ENCODE data around the gene PRIMA1.

- TF ChIP-seq TAF1 (IDR thresholded peaks at IDR 0.05; ENCODE audit: borderline replicate concordance, low read depth, low read length): no peak
- TF ChIP-seq, protein P1, sequence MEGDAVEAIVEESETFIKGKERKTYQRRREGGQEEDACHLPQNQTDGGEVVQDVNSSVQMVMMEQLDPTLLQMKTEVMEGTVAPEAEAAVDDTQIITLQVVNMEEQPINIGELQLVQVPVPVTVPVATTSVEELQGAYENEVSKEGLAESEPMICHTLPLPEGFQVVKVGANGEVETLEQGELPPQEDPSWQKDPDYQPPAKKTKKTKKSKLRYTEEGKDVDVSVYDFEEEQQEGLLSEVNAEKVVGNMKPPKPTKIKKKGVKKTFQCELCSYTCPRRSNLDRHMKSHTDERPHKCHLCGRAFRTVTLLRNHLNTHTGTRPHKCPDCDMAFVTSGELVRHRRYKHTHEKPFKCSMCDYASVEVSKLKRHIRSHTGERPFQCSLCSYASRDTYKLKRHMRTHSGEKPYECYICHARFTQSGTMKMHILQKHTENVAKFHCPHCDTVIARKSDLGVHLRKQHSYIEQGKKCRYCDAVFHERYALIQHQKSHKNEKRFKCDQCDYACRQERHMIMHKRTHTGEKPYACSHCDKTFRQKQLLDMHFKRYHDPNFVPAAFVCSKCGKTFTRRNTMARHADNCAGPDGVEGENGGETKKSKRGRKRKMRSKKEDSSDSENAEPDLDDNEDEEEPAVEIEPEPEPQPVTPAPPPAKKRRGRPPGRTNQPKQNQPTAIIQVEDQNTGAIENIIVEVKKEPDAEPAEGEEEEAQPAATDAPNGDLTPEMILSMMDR (IDR thresholded peaks at IDR 0.05 in 2 of 3, conservative IDR thresholded peaks at IDR 0.05 in 1 of 3; ENCODE audit: control insufficient read depth in 2 of 3, extremely low read depth in 1 of 3, insufficient read depth in 1 of 3, low read depth in 3 of 3, low read length in 3 of 3): no peak
- TF ChIP-seq FOXK2 (IDR thresholded peaks at IDR 0.05): no peak
- TF ChIP-seq EP300 (IDR thresholded peaks at IDR 0.05; ENCODE audit: borderline replicate concordance in 1 of 2, control insufficient read depth in 1 of 2, low read depth in 2 of 2, low read length in 2 of 2): no peak
- no peak for TF ChIP-seq RAD51 (IDR thresholded peaks at IDR 0.05)
- TF ChIP-seq BRCA1 (IDR thresholded peaks at IDR 0.05; ENCODE audit: low read depth, low read length): no peak
- TF ChIP-seq, protein P2, sequence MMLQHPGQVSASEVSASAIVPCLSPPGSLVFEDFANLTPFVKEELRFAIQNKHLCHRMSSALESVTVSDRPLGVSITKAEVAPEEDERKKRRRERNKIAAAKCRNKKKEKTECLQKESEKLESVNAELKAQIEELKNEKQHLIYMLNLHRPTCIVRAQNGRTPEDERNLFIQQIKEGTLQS (IDR thresholded peaks at IDR 0.05; ENCODE audit: borderline replicate concordance, extremely low read depth, low read depth, low read length): no peak
- no peak for TF ChIP-seq CHD4 (IDR thresholded peaks at IDR 0.05)
- TF ChIP-seq BHLHE40 (IDR thresholded peaks at IDR 0.05; ENCODE audit: borderline replicate concordance in 1 of 2, low read depth in 2 of 2, low read length in 1 of 2): no peak
- no peak for TF ChIP-seq JUND (IDR thresholded peaks at IDR 0.05; ENCODE audit: low read depth, low read length)
- no peak for TF ChIP-seq NFYB (IDR thresholded peaks at IDR 0.05; ENCODE audit: insufficient read depth, low read depth, low read length)
- TF ChIP-seq RB1 (IDR thresholded peaks at IDR 0.05; ENCODE audit: borderline replicate concordance): no peak
- TF ChIP-seq STAT3 (IDR thresholded peaks at IDR 0.05; ENCODE audit: low read depth, low read length): no peak
Observed at GRCh38 chr14:93715279-93715927, 72.9 kb downstream of the PRIMA1 start.

Measured in GM12878 (cell line).